ENCODE data around the gene OR5L1.

OR5L1 gene

DNA sequence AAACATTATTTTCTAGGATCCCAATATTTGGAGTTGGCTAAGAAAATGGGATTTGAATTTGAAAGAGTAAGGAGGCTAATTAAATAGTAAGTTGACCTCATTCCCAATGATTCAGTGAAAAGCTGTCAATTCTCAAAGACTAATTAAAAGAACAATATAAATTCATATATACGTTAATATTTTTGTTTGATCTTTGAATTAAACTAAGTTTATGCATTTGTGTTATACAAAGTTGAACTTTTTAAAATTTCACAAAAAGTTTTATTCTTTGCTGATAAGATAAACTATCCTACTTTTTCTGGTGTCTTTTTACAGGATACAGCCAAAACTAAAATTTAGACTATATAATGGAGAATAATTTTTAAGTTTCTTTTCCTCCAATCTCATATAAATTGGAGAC lies at the start of gene OR5L1:
Gene OR5L1, plus strand, starts transcription at position 301 of the 400 bp plus-strand sequence. CDS start 100 bp downstream, outside the sequence.
- no peak for DNase-seq (ENCODE audit: low read depth)

- DNase-seq (ENCODE audit: low read depth): no peak
Observed at GRCh38 chr11:55773138-55773537, 38.0 kb upstream of the OR5L1 start, which contains the start of gene OR5D13. OR5D13 (plus strand) TSS chr11:55773438; CDS start chr11:55773438, 0 bp downstream.

DNA sequence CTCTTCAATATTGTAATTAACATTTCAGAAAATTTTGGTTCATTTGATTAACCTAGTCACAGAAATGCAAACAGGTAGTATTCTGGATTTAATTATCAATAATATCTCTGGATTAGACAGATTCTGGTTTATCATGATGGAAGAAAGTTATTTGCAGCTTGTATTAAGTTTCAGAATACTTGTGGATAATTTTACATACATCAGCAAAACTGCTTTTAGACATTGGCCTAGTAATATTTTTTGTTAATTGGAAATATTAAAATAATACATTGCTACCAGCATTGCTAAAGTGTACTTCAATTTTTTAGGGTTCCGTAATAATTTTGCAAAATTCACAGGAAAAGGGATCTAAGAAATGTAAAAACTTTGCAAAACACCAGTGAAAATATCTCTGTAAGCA lies 19.6 kb upstream of the OR5L1 start:
- DNase-seq (ENCODE audit: low read depth): no peak

DNA sequence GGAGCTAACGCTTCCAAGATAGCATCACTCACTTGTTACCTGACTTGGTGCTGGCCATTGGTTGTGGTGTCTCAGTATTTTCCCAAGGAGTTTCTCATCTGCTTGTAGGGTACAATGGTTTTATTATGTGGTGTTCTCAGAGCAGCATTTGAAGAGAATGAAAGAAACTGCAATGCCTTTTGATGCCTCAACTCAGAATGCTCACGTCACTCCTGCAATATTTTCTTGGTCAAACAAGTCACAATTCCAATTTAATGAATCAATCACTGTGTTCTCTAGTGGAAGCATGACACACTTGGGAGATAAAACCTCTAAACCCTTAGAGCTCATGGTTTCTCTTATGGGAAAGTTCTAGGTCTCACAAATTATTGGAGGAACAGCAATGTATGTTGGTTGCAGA lies 17.8 kb upstream of the OR5L1 start:
- no peak for DNase-seq (ENCODE audit: low read depth)

GRCh38 chr11:55795256-55795655 lies 15.9 kb upstream of the OR5L1 start, which contains the start of gene OR5D14:
OR5D14 (plus strand) TSS chr11:55795556; CDS start chr11:55795556, 0 bp downstream.
- DNase-seq (ENCODE audit: low read depth): no peak

- no peak for DNase-seq (ENCODE audit: low read depth)
Observed at GRCh38 chr11:55806248-55806647, 4.9 kb upstream of the OR5L1 start.

GRCh38 chr11:55819330-55819729 lies 8.2 kb downstream of the OR5L1 start, which contains the start of gene OR5D18:
OR5D18 (plus strand) TSS chr11:55819630; CDS start chr11:55819630, 0 bp downstream.
- no peak for DNase-seq (ENCODE audit: low read depth)

GRCh38 chr11:55826919-55827318 lies 15.8 kb downstream of the OR5L1 start, which contains the start of gene OR5L2:
OR5L2 (plus strand) TSS chr11:55827219; CDS start chr11:55827219, 0 bp downstream.
- no peak for DNase-seq (ENCODE audit: low read depth)

DNA sequence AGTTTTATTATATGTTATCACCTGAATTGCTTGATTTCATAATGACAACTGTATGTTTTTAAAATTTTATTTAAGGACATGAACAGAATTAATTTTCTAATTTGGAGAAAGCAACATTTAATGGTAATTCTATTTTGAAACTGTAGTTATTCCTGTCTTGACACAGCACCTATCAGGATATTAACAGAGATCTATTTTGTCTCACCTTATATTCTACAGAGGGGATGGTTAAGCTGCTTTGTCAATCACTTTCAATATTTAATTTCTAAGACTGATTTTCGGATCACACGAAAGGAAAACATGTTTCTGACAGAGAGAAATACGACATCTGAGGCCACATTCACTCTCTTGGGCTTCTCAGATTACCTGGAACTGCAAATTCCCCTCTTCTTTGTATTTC lies 27.3 kb downstream of the OR5L1 start, which contains the start of gene OR5D16:
Gene OR5D16, plus strand, starts transcription at position 301 of the 400 bp plus-strand sequence. Its CDS starts 0 bp downstream, at position 301.
- no peak for DNase-seq (ENCODE audit: low read depth)

- no peak for DNase-seq (ENCODE audit: low read depth)
Observed at GRCh38 chr11:55847453-55847852, 36.3 kb downstream of the OR5L1 start.

DNA sequence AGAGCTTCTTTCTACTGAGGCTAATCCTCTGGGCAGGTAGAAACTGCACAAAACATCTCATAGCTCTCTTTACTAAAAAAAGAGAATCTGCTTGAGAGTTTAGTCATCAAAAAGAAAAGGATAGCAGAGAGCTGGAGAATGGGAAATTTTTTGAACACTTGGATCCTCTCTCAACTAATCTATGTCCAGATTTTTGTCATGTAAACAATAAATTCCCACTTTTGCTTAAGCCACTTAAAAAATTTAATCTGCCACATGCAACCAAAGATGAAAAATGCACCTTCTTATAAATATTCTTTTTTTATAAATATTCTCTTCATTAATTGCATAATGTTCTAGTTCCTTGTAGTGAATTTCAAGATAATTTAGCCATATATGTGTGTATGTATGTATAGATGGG lies 37.9 kb downstream of the OR5L1 start:
- no peak for DNase-seq (ENCODE audit: low read depth)

DNA sequence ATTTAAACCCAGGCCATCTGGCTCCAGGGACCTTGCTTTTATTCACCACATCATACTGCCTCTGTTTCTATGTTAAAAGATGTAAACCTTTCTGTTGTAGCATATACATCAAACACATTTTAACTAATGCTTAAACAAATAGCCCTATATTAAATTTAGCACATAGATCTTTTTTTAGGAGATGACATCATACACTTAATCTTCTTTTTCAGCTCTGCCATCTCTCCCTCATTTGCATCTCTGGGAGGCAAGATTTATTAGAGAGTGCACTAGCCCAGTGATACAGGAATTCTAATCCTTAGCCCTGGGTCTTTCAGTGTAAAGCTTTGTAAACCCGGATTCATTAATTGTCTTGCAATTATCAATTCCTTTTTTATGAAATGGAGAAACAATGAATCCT lies 41.0 kb downstream of the OR5L1 start:
- DNase-seq (ENCODE audit: low read depth): no peak

DNA sequence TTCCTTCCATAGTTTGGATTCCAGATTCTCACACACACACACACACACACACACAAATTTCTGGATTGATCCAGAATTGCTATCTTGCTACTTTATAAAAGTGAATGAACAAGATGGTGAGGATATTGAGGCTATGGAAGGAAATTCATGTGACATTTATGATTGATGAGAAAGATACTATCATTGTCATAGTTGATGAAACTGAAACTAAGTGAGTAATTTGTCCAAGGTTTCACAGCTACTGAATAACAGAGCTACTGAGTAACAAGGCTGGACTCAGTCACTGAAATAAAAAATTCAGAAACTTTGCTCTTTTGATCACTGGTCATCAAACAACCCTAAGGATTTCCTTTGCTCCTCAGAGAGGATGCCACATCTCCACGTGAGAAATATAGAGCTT lies 43.5 kb downstream of the OR5L1 start:
- no peak for DNase-seq (ENCODE audit: low read depth)
